A673 (cell line): Measurements from ENCODE around the gene RALGPS1. TPM values are rescaled to one million over a fixed set of nuclear protein-coding genes. Genes with fewer than 3 reads are reported as not detected.

Experiments used
- BruUV-seq: library from RNA; stranded (reverse); fragments of 400-500 nt; replicated peaks from 2 replicates; lab custom pipeline; 2021; lab: Mats Ljungman, UMichigan
- CTCF ChIA-PET: fragments of 300-600 bp; sonication (Branson Sonifier 250); formaldehyde crosslinking; loops from one replicate; lab custom pipeline; 2022; ENCODE audit warnings: antibody characterized with exemption; lab: Charles Lee
- POLR2A ChIA-PET: fragments of 300-600 bp; sonication (Branson Sonifier 250); formaldehyde crosslinking; loops from one replicate; lab custom pipeline; 2022; ENCODE audit warnings: antibody characterized with exemption; ENCODE audit not compliant: low non-redundant PET; lab: Charles Lee
- DNase-seq: peaks from one replicate; pipeline ENCODE4 v3.0.0-alpha.2; 2015; ENCODE audit warnings: low spot score
- H3K27ac ChIP-seq: fragments of 200-600 bp; sonication (generic); 2 replicates; pipeline ENCODE4 v1.5.1; 2016; ENCODE audit warnings: mixed run types, low read depth, mild to moderate bottlenecking, mixed read lengths, antibody characterized with exemption, low read length; ENCODE audit not compliant: poor library complexity, severe bottlenecking
- H3K27me3 ChIP-seq: fragments of 200-600 bp; sonication (generic); replicated peaks from 2 replicates; pipeline ENCODE4 v1.6.1; 2017; ENCODE audit warnings: mixed run types, low read depth, mild to moderate bottlenecking, mixed read lengths, antibody characterized with exemption, low read length; ENCODE audit not compliant: insufficient read depth, poor library complexity
- H3K36me3 ChIP-seq: fragments of 200-600 bp; sonication (generic); 2 replicates; pipeline ENCODE4 v1.6.1; 2016; ENCODE audit warnings: mixed run types, mild to moderate bottlenecking, mixed read lengths, antibody characterized with exemption, low read length; ENCODE audit not compliant: insufficient read depth, poor library complexity, severe bottlenecking
- H3K4me1 ChIP-seq: fragments of 200-600 bp; sonication (generic); 2 replicates; pipeline ENCODE4 v1.6.1; 2017; ENCODE audit warnings: mixed run types, mild to moderate bottlenecking, mixed read lengths, antibody characterized with exemption, low read length; ENCODE audit not compliant: insufficient read depth, poor library complexity, severe bottlenecking
- H3K4me3 ChIP-seq: fragments of 200-600 bp; sonication (generic); 2 replicates; pipeline ENCODE4 v1.5.1; 2016; ENCODE audit warnings: low read depth, mixed run types, mild to moderate bottlenecking, mixed read lengths, low read length; ENCODE audit not compliant: poor library complexity, severe bottlenecking
- H3K9me3 ChIP-seq: fragments of 200-600 bp; sonication (generic); 2 replicates; pipeline ENCODE4 v1.6.1; 2016; ENCODE audit warnings: mixed run types, low read depth, mild to moderate bottlenecking, mixed read lengths, antibody characterized with exemption, low read length; ENCODE audit not compliant: poor library complexity, severe bottlenecking
- CTCF ChIP-seq: fragments of 300-800, 200-600 bp; sonication (generic); conservative IDR thresholded peaks from 2 replicates; pipeline ENCODE4 v1.5.1; 2017; ENCODE audit warnings: low read depth, mild to moderate bottlenecking, antibody characterized with exemption, low read length, moderate library complexity, mixed read lengths
- EZH2 ChIP-seq: fragments of 200-600 bp; sonication (generic); IDR thresholded peaks from 2 replicates; pipeline ENCODE4 v1.6.1; 2017; ENCODE audit warnings: borderline replicate concordance, low read depth, mild to moderate bottlenecking, mixed read lengths, antibody characterized with exemption, low read length; ENCODE audit not compliant: poor library complexity, severe bottlenecking
- intact Hi-C: fragments of 100-400 bp; cut with micrococcal nuclease; formaldehyde crosslinking; loops from one replicate; pipeline ENCODE4 v1.10.0; 2022; ENCODE audit not compliant: unreplicated experiment
- total RNA-seq: library from RNA; stranded (reverse); gene quantifications from 2 replicates; pipeline ENCODE4 v1.2.3, GENCODE V29; 2021

RALGPS1 gene
- total RNA-seq, 1 experiment from 2014 or later, result 3.9 TPM

GRCh38 chr9:126877418-126877817 is 37.2 kb upstream of the RALGPS1 start:
- Histone ChIP-seq H3K27ac (no peak overlapping the region), H3K4me1 (peaks cover 5% of the 10 kb centered on the region), H3K9me3 (no peaks in the 10 kb centered on the region), H3K27me3 (no peaks in the 10 kb centered on the region), H3K4me3 (no peak overlapping the region), H3K36me3 (peaks cover 15% of the 10 kb centered on the region)
- no peak for DNase-seq
- CTCF ChIA-PET, result no interaction called here
- BruUV-seq, result no TSS peak
- intact Hi-C loops, result no loop called here
- no peak for TF ChIP-seq CTCF
- no peak for TF ChIP-seq EZH2
- POLR2A ChIA-PET, result no interaction called here

- Histone ChIP-seq H3K9me3 (no peaks in the 10 kb centered on the region), H3K4me1 (peaks cover 13% of the 10 kb centered on the region), H3K4me3 (no peak overlapping the region), H3K27ac (no peak overlapping the region), H3K27me3 (no peaks in the 10 kb centered on the region), H3K36me3 (peaks cover 15% of the 10 kb centered on the region)
- ChIA-PET POLR2A (no interaction called here), CTCF (no interaction called here)
- no peak for TF ChIP-seq CTCF
- TF ChIP-seq EZH2, result no peak
- intact Hi-C loops, result no loop called here
- BruUV-seq, result no TSS peak
- no peak for DNase-seq
These were observed 35.3 kb upstream of the RALGPS1 start for GRCh38 chr9:126879288-126879687.

- Histone ChIP-seq H3K4me3 (no peak overlapping the region), H3K36me3 (peaks cover 15% of the 10 kb centered on the region), H3K27me3 (no peaks in the 10 kb centered on the region), H3K9me3 (no peaks in the 10 kb centered on the region), H3K4me1 (peaks cover 13% of the 10 kb centered on the region), H3K27ac (no peak overlapping the region)
- ChIA-PET CTCF (no interaction called here), POLR2A (no interaction called here)
- TF ChIP-seq EZH2, result no peak
- TF ChIP-seq CTCF, result no peak
- DNase-seq, result no peak
- intact Hi-C loops, result no loop called here
- BruUV-seq, result no TSS peak
These were observed 34.2 kb upstream of the RALGPS1 start for GRCh38 chr9:126880226-126880946.
